Uterus (tissue), 2 donors: ENCODE measurements around the gene VAX1.

Experiments
- POLR2A ChIP-seq, 2 donors: fragments of 450-650 bp; IDR thresholded peaks; one replicate each; pipeline ENCODE4 v1.6.1; 2016; ENCODE audit warnings: antibody characterized with exemption in 2 of 2, mild to moderate bottlenecking in 1 of 2, moderate library complexity in 1 of 2
- TF ChIP-seq, protein P1 (sequence below), 4 experiments: fragments of 200-600 bp in 2 of 4; fragments of 450-650 bp in 2 of 4; sonication (generic) in 2 of 4; IDR thresholded peaks; one replicate each; pipeline ENCODE4 v1.5.1; 2016 to 2019; ENCODE audit warnings: antibody characterized with exemption in 4 of 4, mild to moderate bottlenecking in 2 of 4, moderate library complexity in 1 of 4

DNA sequence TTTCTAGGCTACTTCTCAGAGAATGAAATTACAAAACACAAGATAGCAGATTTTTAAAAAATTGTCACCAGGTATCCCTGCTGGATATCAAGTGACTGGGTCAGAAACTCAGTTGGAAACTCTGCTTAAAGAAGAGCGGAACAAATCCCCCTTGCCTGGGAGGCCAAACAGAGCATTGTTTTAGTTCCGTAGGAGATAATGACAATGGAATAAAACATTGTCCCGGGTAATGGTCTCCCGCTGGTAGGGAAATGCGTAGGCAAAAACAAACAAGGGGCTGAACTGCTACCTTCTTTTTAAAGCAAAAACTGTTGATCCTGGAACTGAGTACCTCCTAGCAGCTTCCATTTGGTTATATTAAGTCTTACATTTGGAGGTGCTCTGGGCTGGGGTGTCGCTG lies 21.3 kb upstream of the VAX1 start:
- TF ChIP-seq, protein P1, sequence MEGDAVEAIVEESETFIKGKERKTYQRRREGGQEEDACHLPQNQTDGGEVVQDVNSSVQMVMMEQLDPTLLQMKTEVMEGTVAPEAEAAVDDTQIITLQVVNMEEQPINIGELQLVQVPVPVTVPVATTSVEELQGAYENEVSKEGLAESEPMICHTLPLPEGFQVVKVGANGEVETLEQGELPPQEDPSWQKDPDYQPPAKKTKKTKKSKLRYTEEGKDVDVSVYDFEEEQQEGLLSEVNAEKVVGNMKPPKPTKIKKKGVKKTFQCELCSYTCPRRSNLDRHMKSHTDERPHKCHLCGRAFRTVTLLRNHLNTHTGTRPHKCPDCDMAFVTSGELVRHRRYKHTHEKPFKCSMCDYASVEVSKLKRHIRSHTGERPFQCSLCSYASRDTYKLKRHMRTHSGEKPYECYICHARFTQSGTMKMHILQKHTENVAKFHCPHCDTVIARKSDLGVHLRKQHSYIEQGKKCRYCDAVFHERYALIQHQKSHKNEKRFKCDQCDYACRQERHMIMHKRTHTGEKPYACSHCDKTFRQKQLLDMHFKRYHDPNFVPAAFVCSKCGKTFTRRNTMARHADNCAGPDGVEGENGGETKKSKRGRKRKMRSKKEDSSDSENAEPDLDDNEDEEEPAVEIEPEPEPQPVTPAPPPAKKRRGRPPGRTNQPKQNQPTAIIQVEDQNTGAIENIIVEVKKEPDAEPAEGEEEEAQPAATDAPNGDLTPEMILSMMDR (IDR thresholded peaks at IDR 0.05), result no peak
- no peak for TF ChIP-seq POLR2A (IDR thresholded peaks at IDR 0.05)
